ENCODE measurements around the gene NLGN1. TPM values are rescaled to one million over a fixed set of nuclear protein-coding genes. Genes with fewer than 3 reads are reported as not detected.
A peak's percentile ranks its signal among the peaks of the same experiment; 100 is the strongest.

The NLGN1 gene
- total and polyA plus RNA-seq, 12 donors: 0.13 to 3.7 (median 0.84) TPM

GRCh38 chr3:173568623-173569022, 171.1 kb downstream of the NLGN1 start:
- intact Hi-C loops (cut with DNase I): no loop called here
- no peaks in the 10 kb centered on the region for H3K36me3 ChIP-seq (replicated peaks in 1 of 2)
- H3K4me1 ChIP-seq (replicated peaks in 1 of 2): no peaks in the 10 kb centered on the region
- no peak for TF ChIP-seq CTCF (IDR thresholded peaks at IDR 0.05)
- TF ChIP-seq POLR2A (IDR thresholded peaks at IDR 0.05): no peak
- no peaks in the 10 kb centered on the region for H3K27me3 ChIP-seq
- H3K9me3 ChIP-seq (replicated peaks in 1 of 3): no peaks in the 10 kb centered on the region
- H3K27ac ChIP-seq: no peak overlapping the region
- WGBS, 4 donors: 86 to 90% (median 88%) methylated on average over 14 of the region's 14 CpGs
- DNase-seq: no peak
- H3K4me3 ChIP-seq: no peak overlapping the region

- no peaks in the 10 kb centered on the region for H3K9me3 ChIP-seq (replicated peaks in 1 of 3)
- no peaks in the 10 kb centered on the region for H3K4me1 ChIP-seq (replicated peaks in 1 of 2)
- DNase-seq: no peak
- 88 to 92% (median 91%) methylated on average over 2 of the region's 2 CpGs for WGBS, 4 donors
- intact Hi-C loops (cut with DNase I): no loop called here
- no peaks in the 10 kb centered on the region for H3K36me3 ChIP-seq (replicated peaks in 1 of 2)
- H3K27me3 ChIP-seq: no peaks in the 10 kb centered on the region
- no peak overlapping the region for H3K27ac ChIP-seq
- TF ChIP-seq POLR2A (IDR thresholded peaks at IDR 0.05) (no peak), CTCF (IDR thresholded peaks at IDR 0.05) (no peak)
- no peak overlapping the region for H3K4me3 ChIP-seq
Observed at GRCh38 chr3:173583496-173583895, 186.0 kb downstream of the NLGN1 start.

GRCh38 chr3:173584093-173584837, 186.7 kb downstream of the NLGN1 start:
- peak in 1 of 7 donors; percentile 58 for DNase-seq
- no peaks in the 10 kb centered on the region for H3K36me3 ChIP-seq (replicated peaks in 1 of 2)
- no peaks in the 10 kb centered on the region for H3K4me1 ChIP-seq (replicated peaks in 1 of 2)
- H3K27me3 ChIP-seq: no peaks in the 10 kb centered on the region
- TF ChIP-seq CTCF (IDR thresholded peaks at IDR 0.05) (peak; percentile 10 to 57 (median 40)), POLR2A (IDR thresholded peaks at IDR 0.05) (no peak)
- no peak overlapping the region for H3K4me3 ChIP-seq
- H3K27ac ChIP-seq: no peak overlapping the region
- intact Hi-C loops (cut with DNase I): no loop called here
- H3K9me3 ChIP-seq (replicated peaks in 1 of 3): no peaks in the 10 kb centered on the region
- WGBS, 4 donors: 8 to 9% (median 9%) methylated on average over 16 of the region's 16 CpGs

- Histone ChIP-seq H3K4me1 (replicated peaks in 1 of 2) (no peaks in the 10 kb centered on the region), H3K27me3 (no peaks in the 10 kb centered on the region), H3K27ac (no peak overlapping the region), H3K36me3 (replicated peaks in 1 of 2) (no peaks in the 10 kb centered on the region), H3K9me3 (replicated peaks in 1 of 3) (no peaks in the 10 kb centered on the region), H3K4me3 (peak overlapping the region in 1 of 4 donors; percentile 45)
- DNase-seq: peak in 4 of 7 donors; percentile 10 to 56 (median 16)
- TF ChIP-seq POLR2A (IDR thresholded peaks at IDR 0.05) (no peak), CTCF (IDR thresholded peaks at IDR 0.05) (no peak)
- intact Hi-C loops (cut with DNase I): no loop called here
- 2 to 5% (median 3%) methylated on average over 46 to 47 of the region's 47 CpGs for WGBS, 4 donors
Observed at GRCh38 chr3:173584838-173585831, 187.6 kb downstream of the NLGN1 start.
